Gastroesophageal sphincter (tissue), 4 donors: ENCODE results near the gene RNF181. TPM values are rescaled to one million over a fixed set of nuclear protein-coding genes. Genes with fewer than 3 reads are reported as not detected.

Experiments
- ATAC-seq: fragments of 150-250 bp; one replicate; pipeline ENCODE4 v1.9.1; 2016; ENCODE audit warnings: mild to moderate bottlenecking, moderate library complexity
- H3K27ac ChIP-seq, 4 donors: fragments of 200-600 bp; sonication (generic) in 3 of 4; 1 replicate in 3 of 4; 2 replicates in 1 of 4; pipeline ENCODE4 v1.5.1; 2016 to 2019
- H3K27me3 ChIP-seq: fragments of 200-600 bp; sonication (generic); one replicate; pipeline ENCODE4 v1.5.1; 2019
- H3K36me3 ChIP-seq, 2 donors: fragments of 200-600 bp; sonication (generic); one replicate each; pipeline ENCODE4 v1.5.1; 2019; ENCODE audit warnings: control low read depth in 1 of 2
- H3K4me1 ChIP-seq, 3 donors: fragments of 200-600 bp; sonication (generic); 1 replicate in 2 of 3; 2 replicates in 1 of 3; pipeline ENCODE4 v1.5.1; 2016 to 2019; ENCODE audit warnings: control low read depth in 2 of 3
- H3K4me3 ChIP-seq, 2 donors: fragments of 200-600 bp; sonication (generic); one replicate each; pipeline ENCODE4 v1.5.1; 2019; ENCODE audit warnings: mild to moderate bottlenecking in 1 of 2, moderate library complexity in 1 of 2
- H3K9me3 ChIP-seq, 3 donors: fragments of 200-600 bp; sonication (generic); one replicate each; pipeline ENCODE4 v1.5.1; 2017 to 2019; ENCODE audit warnings: control low read depth in 2 of 3
- CTCF ChIP-seq, 4 experiments: fragments of 200-600 bp in 2 of 4; fragments of 450-650 bp in 2 of 4; sonication (generic) in 1 of 4; IDR thresholded peaks; one replicate each; pipeline ENCODE4 v1.5.1; 2017 to 2019; ENCODE audit warnings: antibody characterized with exemption in 4 of 4, mild to moderate bottlenecking in 2 of 4, moderate library complexity in 2 of 4
- EP300 ChIP-seq: sonication (generic); formaldehyde crosslinking; IDR thresholded peaks from one replicate; pipeline ENCODE4 v1.6.1; 2017; ENCODE audit warnings: antibody characterized with exemption, mild to moderate bottlenecking
- POLR2A ChIP-seq, 2 donors: fragments of 450-650 bp; IDR thresholded peaks; one replicate each; pipeline ENCODE4 v1.6.1; 2017; ENCODE audit warnings: antibody characterized with exemption in 2 of 2, mild to moderate bottlenecking in 2 of 2, moderate library complexity in 1 of 2
- POLR2AphosphoS5 ChIP-seq: sonication (generic); formaldehyde crosslinking; IDR thresholded peaks from one replicate; pipeline ENCODE4 v1.6.1; 2017; ENCODE audit warnings: antibody characterized with exemption
- WGBS, 2 donors: methylation state at CpG; one replicate each; pipeline ENCODE4 v1.1.5; 2018; ENCODE audit warnings: low coverage in 1 of 2; 5-methylcytosine and 5-hydroxymethylcytosine counted together
- total RNA-seq, 4 donors: library from RNA; depleted of rRNA; stranded (reverse); fragments of >200 nt; gene quantifications; one replicate each; pipeline ENCODE4 v1.1.0, GENCODE V29; 2016

RNF181 gene
- total RNA-seq, 4 donors from 2014 or later, result 113 to 174 (median 148) TPM

DNA sequence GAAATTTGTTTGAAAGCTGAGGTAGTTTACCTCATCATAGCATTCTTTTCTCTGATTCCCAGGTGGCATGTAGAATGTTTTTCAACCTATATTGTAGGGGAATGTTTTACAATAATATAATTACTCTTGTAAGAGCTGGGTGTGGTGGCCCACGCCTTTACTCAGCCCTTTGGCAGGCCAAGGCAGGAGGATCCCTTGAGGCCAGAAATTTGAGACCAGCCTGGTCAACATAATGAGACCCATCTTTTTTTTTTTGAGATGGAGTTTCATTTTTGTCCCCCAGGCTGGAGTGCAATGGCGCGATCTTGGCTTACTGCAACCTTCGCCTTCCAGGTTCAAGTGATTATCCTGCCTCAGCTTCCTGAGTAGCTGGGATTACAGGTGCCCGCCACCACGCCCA is 24.1 kb downstream of the RNF181 start:
- Histone ChIP-seq H3K27me3 (no peaks in the 10 kb centered on the region), H3K9me3 (no peaks in the 10 kb centered on the region), H3K36me3 (peaks cover 2 to 62% of the 10 kb centered on the region in 2 donors), H3K4me1 (peaks cover 6 to 34% (median 16%) of the 10 kb centered on the region in 3 donors), H3K4me3 (no peak overlapping the region), H3K27ac (no peak overlapping the region)
- ATAC-seq, result no peak
- 88% methylated on average over 2 of the region's 6 CpGs; no CpG with 5 or more reads in 1 of the 2 donors for WGBS, 2 donors
- TF ChIP-seq POLR2A (IDR thresholded peaks at IDR 0.05) (no peak), CTCF (IDR thresholded peaks at IDR 0.05) (no peak), POLR2AphosphoS5 (no peak), EP300 (no peak)

DNA sequence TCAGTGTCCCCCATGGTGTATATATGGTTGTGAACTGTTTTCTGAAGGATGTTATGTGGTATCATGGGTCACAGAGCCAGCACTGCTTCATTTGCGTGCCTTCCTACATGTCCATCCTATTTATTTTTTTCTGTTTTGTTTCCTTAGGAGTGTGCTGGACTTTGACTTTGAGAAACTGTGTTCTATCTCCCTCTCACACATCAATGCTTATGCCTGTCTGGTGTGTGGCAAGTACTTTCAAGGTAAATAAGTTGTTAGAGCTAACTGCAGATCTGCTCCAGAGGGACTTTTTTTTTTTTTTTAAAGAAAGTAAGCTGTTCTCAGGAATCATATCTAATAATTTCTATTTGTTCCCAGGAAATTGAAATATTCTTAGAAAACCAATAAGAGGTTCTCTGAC is 25.8 kb downstream of the RNF181 start:
- Histone ChIP-seq H3K27me3 (no peaks in the 10 kb centered on the region), H3K36me3 (peaks cover 2 to 79% of the 10 kb centered on the region in 2 donors), H3K4me3 (no peak overlapping the region), H3K27ac (no peak overlapping the region), H3K9me3 (no peaks in the 10 kb centered on the region), H3K4me1 (peaks cover 6 to 26% (median 16%) of the 10 kb centered on the region in 3 donors)
- ATAC-seq, result no peak
- TF ChIP-seq POLR2A (IDR thresholded peaks at IDR 0.05) (no peak), EP300 (no peak), POLR2AphosphoS5 (no peak), CTCF (IDR thresholded peaks at IDR 0.05) (no peak)
- 71 to 78% methylated on average over 1 of the region's 1 CpG for WGBS, 2 donors

GRCh38 chr2:85623991-85624390 is 28.4 kb downstream of the RNF181 start:
- TF ChIP-seq CTCF (IDR thresholded peaks at IDR 0.05), result no peak
- TF ChIP-seq POLR2AphosphoS5, result no peak
- TF ChIP-seq POLR2A (IDR thresholded peaks at IDR 0.05), result no peak
- TF ChIP-seq EP300, result no peak
- no peak for ATAC-seq
- Histone ChIP-seq H3K27me3 (no peaks in the 10 kb centered on the region), H3K4me3 (no peak overlapping the region), H3K9me3 (no peaks in the 10 kb centered on the region), H3K27ac (no peak overlapping the region), H3K4me1 (peaks cover 0 to 2% (median 0%) of the 10 kb centered on the region in 3 donors), H3K36me3 (peaks cover 5 to 100% of the 10 kb centered on the region in 2 donors)
- WGBS, 2 donors, result 78 to 82% methylated on average over 4 of the region's 5 CpGs

GRCh38 chr2:85628658-85629057 is 33.1 kb downstream of the RNF181 start:
- Histone ChIP-seq H3K4me1 (no peaks in the 10 kb centered on the region), H3K9me3 (no peaks in the 10 kb centered on the region), H3K36me3 (peaks cover 6 to 100% of the 10 kb centered on the region in 2 donors), H3K27me3 (no peaks in the 10 kb centered on the region), H3K27ac (no peak overlapping the region), H3K4me3 (no peak overlapping the region)
- no peak for TF ChIP-seq CTCF (IDR thresholded peaks at IDR 0.05)
- TF ChIP-seq POLR2AphosphoS5, result no peak
- no peak for TF ChIP-seq POLR2A (IDR thresholded peaks at IDR 0.05)
- no peak for TF ChIP-seq EP300
- ATAC-seq, result no peak
- 56 to 57% methylated on average over 1 to 2 of the region's 2 CpGs for WGBS, 2 donors

DNA sequence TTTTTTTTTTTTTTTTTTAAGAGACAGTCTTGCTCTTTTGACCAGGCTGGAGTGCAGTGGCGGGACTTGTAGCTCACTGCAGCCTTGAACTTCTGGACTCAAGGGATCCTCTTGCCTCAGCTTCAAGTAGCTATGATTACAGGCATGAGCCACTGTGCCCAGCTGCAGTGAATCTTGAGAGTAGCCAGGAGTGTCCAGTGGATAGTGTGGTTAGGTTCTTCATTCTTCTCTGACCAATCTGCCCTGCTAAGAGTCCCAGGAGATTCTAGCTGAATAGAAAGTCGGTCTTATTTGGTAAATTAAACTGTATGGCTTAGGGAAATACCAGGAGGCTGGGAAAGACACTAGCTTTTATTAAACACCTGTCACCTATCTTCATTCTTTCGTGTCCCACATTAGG is 35.8 kb downstream of the RNF181 start:
- Histone ChIP-seq H3K4me1 (no peaks in the 10 kb centered on the region), H3K9me3 (no peaks in the 10 kb centered on the region), H3K27ac (no peak overlapping the region), H3K4me3 (no peak overlapping the region), H3K36me3 (peaks cover 5 to 96% of the 10 kb centered on the region in 2 donors), H3K27me3 (no peaks in the 10 kb centered on the region)
- no peak for ATAC-seq
- no peak for TF ChIP-seq POLR2AphosphoS5
- no peak for TF ChIP-seq POLR2A (IDR thresholded peaks at IDR 0.05)
- no peak for TF ChIP-seq CTCF (IDR thresholded peaks at IDR 0.05)
- TF ChIP-seq EP300, result no peak
- 79 to 95% methylated on average over 2 of the region's 3 CpGs for WGBS, 2 donors
